ENCODE results near the gene OSBPL9.
A peak's percentile ranks its signal among the peaks of the same experiment; 100 is the strongest.
"Not testable (repeated sequence)": the region's sequence is repeated elsewhere in the genome, so short reads cannot be mapped to it uniquely, and the experiment has no call there.

OSBPL9 gene

GRCh38 chr1:51644020-51644419, 27.1 kb downstream of the OSBPL9 start:
- Histone ChIP-seq H3K4me3 (ENCODE audit: low read length) (no peak overlapping the region), H3K27me3 (ENCODE audit: control insufficient read depth, insufficient read depth, low read length) (no peaks in the 10 kb centered on the region), H3K4me1 (ENCODE audit: control insufficient read depth, insufficient read depth, low read length) (peaks cover 33% of the 10 kb centered on the region), H3K27ac (ENCODE audit: low read depth, low read length) (peak overlapping the region; percentile 21), H3K9ac (ENCODE audit: low read length) (no peak overlapping the region), H3K36me3 (ENCODE audit: control insufficient read depth, insufficient read depth, low read length) (no peaks in the 10 kb centered on the region)

DNA sequence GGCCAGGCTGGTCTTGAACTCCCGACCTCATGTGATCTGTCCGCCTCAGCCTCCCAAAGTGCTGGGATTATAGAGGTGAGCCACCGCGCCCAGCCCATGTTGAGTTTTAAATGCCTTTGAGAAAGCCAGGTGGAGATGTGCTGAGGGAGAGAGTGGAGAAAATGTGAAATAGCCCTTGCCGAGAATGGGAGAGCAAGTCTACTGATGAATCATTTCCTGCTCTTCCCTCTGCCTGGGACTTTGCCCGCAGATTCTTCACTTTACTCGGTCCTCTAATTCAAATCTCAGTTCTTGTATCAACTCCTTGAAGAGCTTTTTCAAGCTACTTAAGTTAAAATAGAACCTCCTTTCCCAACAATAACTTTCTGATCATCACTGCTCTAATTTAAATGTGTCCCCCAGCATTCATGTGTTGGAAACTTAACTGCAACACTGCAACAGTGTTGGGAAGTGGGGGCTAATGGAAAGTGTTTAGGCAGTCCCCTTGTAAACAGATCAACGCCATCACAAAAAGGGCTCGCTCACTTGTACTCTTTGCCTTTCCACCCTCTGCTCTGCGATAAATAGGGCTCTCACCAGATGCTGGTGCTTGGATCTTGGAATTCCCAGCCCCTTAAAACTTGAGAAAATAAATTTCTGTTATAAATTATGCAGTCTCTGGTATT, 27.8 kb downstream of the OSBPL9 start:
- Histone ChIP-seq H3K4me3 (ENCODE audit: low read length) (no peak overlapping the region), H3K36me3 (ENCODE audit: control insufficient read depth, insufficient read depth, low read length) (no peaks in the 10 kb centered on the region), H3K9ac (ENCODE audit: low read length) (no peak overlapping the region), H3K4me1 (ENCODE audit: control insufficient read depth, insufficient read depth, low read length) (peaks cover 30% of the 10 kb centered on the region), H3K27ac (ENCODE audit: low read depth, low read length) (peak overlapping the region; percentile 21), H3K27me3 (ENCODE audit: control insufficient read depth, insufficient read depth, low read length) (no peaks in the 10 kb centered on the region)

DNA sequence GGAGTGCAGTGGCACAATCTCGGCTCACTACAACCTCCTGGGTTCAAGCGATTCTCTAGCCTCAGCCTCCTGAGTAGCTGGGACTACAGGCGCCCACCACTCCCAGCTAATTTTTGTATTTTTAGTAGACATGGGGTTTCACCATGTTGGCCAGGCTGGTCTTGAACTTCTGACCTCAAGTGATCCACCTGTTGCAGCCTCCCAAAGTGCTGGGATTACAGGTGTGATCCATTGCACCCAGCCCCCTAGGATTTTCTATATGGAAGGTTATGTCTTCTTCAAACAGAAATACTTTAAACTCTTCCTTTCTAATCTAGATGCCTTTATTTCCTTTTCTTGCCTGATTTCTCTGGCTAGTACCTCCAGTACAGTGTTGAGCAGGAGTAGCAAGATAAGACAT, 29.7 kb downstream of the OSBPL9 start:
- not testable (repeated sequence) for H3K27me3 ChIP-seq (ENCODE audit: control insufficient read depth, insufficient read depth, low read length); H3K27ac ChIP-seq (ENCODE audit: low read depth, low read length); H3K36me3 ChIP-seq (ENCODE audit: control insufficient read depth, insufficient read depth, low read length); H3K9ac ChIP-seq (ENCODE audit: low read length); H3K4me3 ChIP-seq (ENCODE audit: low read length)
- H3K4me1 ChIP-seq (ENCODE audit: control insufficient read depth, insufficient read depth, low read length): peaks cover 35% of the 10 kb centered on the region

DNA sequence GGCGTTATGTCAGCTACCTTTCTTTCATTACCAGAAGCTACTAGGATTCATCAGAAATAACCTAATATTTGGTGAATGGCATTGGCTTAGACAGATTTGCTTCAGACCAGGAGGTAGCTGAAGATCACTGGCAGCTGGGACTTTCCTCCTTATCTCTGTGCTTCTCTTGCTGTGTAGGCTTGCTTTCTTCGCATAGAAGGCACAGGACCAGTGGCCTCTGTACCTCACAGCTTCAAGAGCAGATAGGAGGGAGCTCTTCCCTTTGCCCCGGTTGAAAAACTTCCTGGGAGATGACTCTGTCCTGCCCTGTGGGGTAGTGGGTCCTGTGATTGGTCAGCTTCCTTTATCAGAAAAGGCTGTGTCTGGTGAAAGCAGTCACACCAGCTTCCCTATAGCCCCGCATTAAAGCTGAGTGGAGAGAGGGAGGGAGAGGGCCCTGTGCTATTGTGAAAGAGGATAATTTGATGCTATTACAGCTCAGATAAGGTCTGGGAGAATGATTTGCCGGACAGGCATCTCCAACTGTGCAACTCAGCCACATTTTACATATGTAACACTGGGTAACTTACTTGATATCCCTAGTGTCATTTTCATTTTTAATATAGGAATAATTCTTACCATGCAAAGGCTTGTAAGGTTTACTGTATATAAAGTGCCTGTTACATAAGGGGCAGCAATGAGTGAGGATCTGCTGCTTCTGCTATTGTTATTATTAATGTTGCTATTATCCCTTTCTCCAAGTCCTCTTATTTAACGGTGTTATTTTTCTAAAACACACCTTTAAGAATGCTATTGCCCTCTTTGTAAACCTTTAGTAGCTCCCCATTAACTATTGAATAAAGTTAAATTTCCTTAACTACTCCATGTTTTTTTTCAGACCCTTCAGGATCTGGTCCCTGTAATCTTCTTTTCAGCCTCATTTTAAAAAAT, 31.6 kb downstream of the OSBPL9 start:
- Histone ChIP-seq H3K27ac (ENCODE audit: low read depth, low read length) (peak overlapping the region; percentile 63), H3K9ac (ENCODE audit: low read length) (no peak overlapping the region), H3K36me3 (ENCODE audit: control insufficient read depth, insufficient read depth, low read length) (no peaks in the 10 kb centered on the region), H3K4me1 (ENCODE audit: control insufficient read depth, insufficient read depth, low read length) (peaks cover 19% of the 10 kb centered on the region), H3K4me3 (ENCODE audit: low read length) (no peak overlapping the region), H3K27me3 (ENCODE audit: control insufficient read depth, insufficient read depth, low read length) (no peaks in the 10 kb centered on the region)

DNA sequence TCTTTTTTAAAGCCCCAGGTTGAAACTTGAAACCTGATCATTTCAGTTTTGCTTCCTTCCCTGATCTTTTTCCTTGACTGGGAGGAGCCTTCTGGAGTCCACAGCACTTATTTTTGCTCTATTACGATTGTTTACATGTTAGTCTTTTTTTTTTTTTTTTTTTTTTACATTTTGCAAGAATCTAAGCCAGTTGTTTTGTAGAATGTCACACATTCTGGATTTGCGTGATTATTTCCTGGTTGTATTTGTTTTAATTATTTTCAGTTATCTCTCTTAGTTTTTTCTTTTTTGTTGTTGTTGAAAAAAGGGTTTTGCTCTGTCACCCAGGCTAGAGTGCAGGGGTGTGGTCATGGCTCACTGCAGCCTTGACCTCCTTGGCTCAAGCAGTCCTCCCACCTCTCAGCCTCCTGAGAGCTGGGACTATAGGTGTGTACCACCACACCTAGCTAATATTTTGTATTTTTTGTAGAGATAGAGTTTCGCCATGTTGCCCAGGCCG, 32.8 kb downstream of the OSBPL9 start:
- no peak overlapping the region for H3K4me3 ChIP-seq (ENCODE audit: low read length)
- H3K27me3 ChIP-seq (ENCODE audit: control insufficient read depth, insufficient read depth, low read length): no peaks in the 10 kb centered on the region
- H3K36me3 ChIP-seq (ENCODE audit: control insufficient read depth, insufficient read depth, low read length): no peaks in the 10 kb centered on the region
- H3K9ac ChIP-seq (ENCODE audit: low read length): no peak overlapping the region
- H3K27ac ChIP-seq (ENCODE audit: low read depth, low read length): no peak overlapping the region
- peaks cover 16% of the 10 kb centered on the region for H3K4me1 ChIP-seq (ENCODE audit: control insufficient read depth, insufficient read depth, low read length)

GRCh38 chr1:51650198-51650597, 33.3 kb downstream of the OSBPL9 start:
- H3K4me1 ChIP-seq (ENCODE audit: control insufficient read depth, insufficient read depth, low read length): peaks cover 16% of the 10 kb centered on the region
- H3K9ac ChIP-seq (ENCODE audit: low read length): no peak overlapping the region
- no peaks in the 10 kb centered on the region for H3K36me3 ChIP-seq (ENCODE audit: control insufficient read depth, insufficient read depth, low read length)
- no peak overlapping the region for H3K4me3 ChIP-seq (ENCODE audit: low read length)
- H3K27me3 ChIP-seq (ENCODE audit: control insufficient read depth, insufficient read depth, low read length): no peaks in the 10 kb centered on the region
- no peak overlapping the region for H3K27ac ChIP-seq (ENCODE audit: low read depth, low read length)

DNA sequence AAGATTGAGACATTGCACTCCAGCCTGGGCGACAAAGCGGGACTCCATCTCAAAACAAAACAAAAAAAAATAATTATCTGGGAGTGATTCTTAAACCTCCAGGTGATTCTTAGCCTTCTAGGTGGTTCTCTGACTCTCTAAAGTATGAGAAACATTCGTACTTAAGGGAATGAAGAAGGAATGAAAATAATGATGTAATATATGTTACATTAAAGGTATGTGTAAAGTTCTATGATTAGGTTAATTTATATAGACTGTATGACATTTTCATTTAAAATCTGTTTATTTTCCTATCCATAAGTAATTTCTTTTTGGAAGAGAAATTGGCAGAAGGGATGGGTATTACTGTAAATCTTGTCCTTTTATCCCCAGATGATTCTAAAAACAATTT, 34.7 kb downstream of the OSBPL9 start:
- Histone ChIP-seq H3K27ac (ENCODE audit: low read depth, low read length) (no peak overlapping the region), H3K4me1 (ENCODE audit: control insufficient read depth, insufficient read depth, low read length) (peaks cover 16% of the 10 kb centered on the region), H3K9ac (ENCODE audit: low read length) (no peak overlapping the region), H3K36me3 (ENCODE audit: control insufficient read depth, insufficient read depth, low read length) (no peaks in the 10 kb centered on the region), H3K27me3 (ENCODE audit: control insufficient read depth, insufficient read depth, low read length) (no peaks in the 10 kb centered on the region), H3K4me3 (ENCODE audit: low read length) (no peak overlapping the region)

DNA sequence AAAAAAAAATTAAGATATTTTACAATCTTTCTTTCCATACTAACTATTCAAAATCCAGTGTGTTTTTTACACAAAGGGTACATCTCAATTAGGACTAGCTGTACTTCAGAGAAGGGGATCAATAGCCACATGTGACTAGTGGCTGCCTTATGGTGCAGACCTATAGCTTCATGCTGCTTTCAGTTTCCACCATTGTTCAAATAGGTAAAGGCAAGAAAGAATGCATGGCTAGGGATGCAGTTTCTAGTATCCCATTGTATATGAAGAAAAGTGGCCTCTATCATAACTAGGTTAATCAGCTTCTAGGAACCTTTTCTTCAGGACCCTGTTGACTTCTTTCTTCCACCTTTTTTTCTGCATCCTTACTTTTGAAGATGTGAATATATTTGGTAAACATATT, 35.7 kb downstream of the OSBPL9 start:
- H3K4me1 ChIP-seq (ENCODE audit: control insufficient read depth, insufficient read depth, low read length): peaks cover 16% of the 10 kb centered on the region
- no peaks in the 10 kb centered on the region for H3K27me3 ChIP-seq (ENCODE audit: control insufficient read depth, insufficient read depth, low read length)
- H3K36me3 ChIP-seq (ENCODE audit: control insufficient read depth, insufficient read depth, low read length): no peaks in the 10 kb centered on the region
- no peak overlapping the region for H3K9ac ChIP-seq (ENCODE audit: low read length)
- H3K4me3 ChIP-seq (ENCODE audit: low read length): no peak overlapping the region
- H3K27ac ChIP-seq (ENCODE audit: low read depth, low read length): no peak overlapping the region

GRCh38 chr1:51653127-51653526, 36.2 kb downstream of the OSBPL9 start:
- no peak overlapping the region for H3K9ac ChIP-seq (ENCODE audit: low read length)
- no peak overlapping the region for H3K4me3 ChIP-seq (ENCODE audit: low read length)
- H3K27me3 ChIP-seq (ENCODE audit: control insufficient read depth, insufficient read depth, low read length): no peaks in the 10 kb centered on the region
- H3K36me3 ChIP-seq (ENCODE audit: control insufficient read depth, insufficient read depth, low read length): no peaks in the 10 kb centered on the region
- no peak overlapping the region for H3K27ac ChIP-seq (ENCODE audit: low read depth, low read length)
- peaks cover 12% of the 10 kb centered on the region for H3K4me1 ChIP-seq (ENCODE audit: control insufficient read depth, insufficient read depth, low read length)

DNA sequence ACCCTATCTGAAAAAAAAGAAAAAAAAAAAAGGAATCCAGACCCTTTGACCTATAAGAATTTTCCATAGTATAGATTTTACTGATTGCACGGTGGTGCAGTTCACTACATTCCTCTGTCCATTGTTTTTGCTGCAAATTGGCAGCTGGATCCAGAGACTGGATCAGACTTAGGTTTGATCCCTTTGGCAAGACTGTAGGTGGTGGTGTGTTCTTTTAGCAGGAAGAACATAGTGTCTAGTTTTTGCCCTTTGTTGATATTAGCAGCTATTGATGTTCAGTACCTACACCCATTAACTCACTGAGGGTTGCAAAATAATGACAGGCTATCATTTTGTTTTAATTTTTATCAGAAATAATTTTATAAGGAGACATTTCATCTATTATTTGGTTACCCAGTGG, 37.1 kb downstream of the OSBPL9 start:
- no peak overlapping the region for H3K4me3 ChIP-seq (ENCODE audit: low read length)
- H3K27me3 ChIP-seq (ENCODE audit: control insufficient read depth, insufficient read depth, low read length): no peaks in the 10 kb centered on the region
- no peak overlapping the region for H3K9ac ChIP-seq (ENCODE audit: low read length)
- H3K36me3 ChIP-seq (ENCODE audit: control insufficient read depth, insufficient read depth, low read length): no peaks in the 10 kb centered on the region
- H3K27ac ChIP-seq (ENCODE audit: low read depth, low read length): no peak overlapping the region
- peaks cover 7% of the 10 kb centered on the region for H3K4me1 ChIP-seq (ENCODE audit: control insufficient read depth, insufficient read depth, low read length)

- Histone ChIP-seq H3K36me3 (ENCODE audit: control insufficient read depth, insufficient read depth, low read length) (no peaks in the 10 kb centered on the region), H3K4me1 (ENCODE audit: control insufficient read depth, insufficient read depth, low read length) (peaks cover 16% of the 10 kb centered on the region), H3K9ac (ENCODE audit: low read length) (no peak overlapping the region), H3K27me3 (ENCODE audit: control insufficient read depth, insufficient read depth, low read length) (no peaks in the 10 kb centered on the region), H3K4me3 (ENCODE audit: low read length) (no peak overlapping the region), H3K27ac (ENCODE audit: low read depth, low read length) (no peak overlapping the region)
Observed at GRCh38 chr1:51656374-51656773, 39.5 kb downstream of the OSBPL9 start.

DNA sequence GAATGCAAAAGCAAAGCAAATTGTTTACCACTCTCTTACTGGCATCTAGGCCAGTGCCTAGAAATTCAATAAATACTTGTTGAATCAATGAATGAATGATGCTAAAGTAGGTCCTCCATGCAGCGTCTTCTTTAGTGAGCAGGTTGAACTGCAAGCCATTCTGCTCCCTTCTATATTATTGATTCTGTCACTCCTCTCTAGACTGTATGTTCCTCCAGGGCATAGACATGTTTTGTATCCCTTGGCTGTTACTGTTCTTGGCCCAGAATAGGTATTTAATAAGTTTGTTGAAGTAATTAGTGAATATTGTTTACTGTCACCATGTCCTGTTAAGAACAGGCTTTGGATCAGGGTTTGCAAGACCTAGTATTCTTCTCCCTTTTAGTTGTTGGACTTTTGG, 43.7 kb downstream of the OSBPL9 start:
- Histone ChIP-seq H3K4me1 (ENCODE audit: control insufficient read depth, insufficient read depth, low read length) (peaks cover 25% of the 10 kb centered on the region), H3K4me3 (ENCODE audit: low read length) (no peak overlapping the region), H3K27ac (ENCODE audit: low read depth, low read length) (no peak overlapping the region), H3K27me3 (ENCODE audit: control insufficient read depth, insufficient read depth, low read length) (no peaks in the 10 kb centered on the region), H3K36me3 (ENCODE audit: control insufficient read depth, insufficient read depth, low read length) (no peaks in the 10 kb centered on the region), H3K9ac (ENCODE audit: low read length) (no peak overlapping the region)
